M059J (cell line): ENCODE measurements around the gene CDH4. TPM values are rescaled to one million over a fixed set of nuclear protein-coding genes. Genes with fewer than 3 reads are reported as not detected.
A peak's percentile ranks its signal among the peaks of the same experiment; 100 is the strongest.

ENCODE experiments used
- DNase-seq: peaks from one replicate; pipeline ENCODE4 v3.0.0-alpha.2; 2012; ENCODE audit warnings: low read depth
- total RNA-seq: library from RNA; depleted of rRNA; stranded (reverse); fragments of >200 nt; shearing (Covaris generic); gene quantifications from 2 replicates; pipeline ENCODE4 v1.2.3, GENCODE V29; 2014

The CDH4 gene
- total RNA-seq, 1 experiment from 2014 or later = 7.8 TPM

DNA sequence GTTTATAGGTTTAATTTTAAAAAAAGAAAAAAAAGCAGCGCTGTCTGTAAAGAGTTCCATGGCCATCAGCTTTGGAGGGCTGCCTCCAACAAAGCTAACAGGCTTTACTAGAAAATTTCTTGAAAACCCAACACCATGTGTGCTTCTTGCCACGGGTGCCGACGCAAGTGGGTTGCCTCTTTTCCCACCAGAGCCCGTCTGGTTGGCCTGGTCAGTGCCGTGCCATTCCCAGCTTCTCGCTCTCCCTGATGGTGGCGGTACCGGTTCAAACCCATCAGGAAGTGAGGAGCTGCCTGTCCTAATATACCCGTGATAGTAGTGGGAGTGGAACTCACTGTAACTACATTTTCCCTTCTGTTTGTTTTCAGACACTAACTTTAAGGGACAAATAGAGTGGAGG, 73.7 kb downstream of the CDH4 start:
- DNase-seq = no peak

- no peak for DNase-seq
These were observed 77.0 kb downstream of the CDH4 start for GRCh38 chr20:61328911-61329558.

DNA sequence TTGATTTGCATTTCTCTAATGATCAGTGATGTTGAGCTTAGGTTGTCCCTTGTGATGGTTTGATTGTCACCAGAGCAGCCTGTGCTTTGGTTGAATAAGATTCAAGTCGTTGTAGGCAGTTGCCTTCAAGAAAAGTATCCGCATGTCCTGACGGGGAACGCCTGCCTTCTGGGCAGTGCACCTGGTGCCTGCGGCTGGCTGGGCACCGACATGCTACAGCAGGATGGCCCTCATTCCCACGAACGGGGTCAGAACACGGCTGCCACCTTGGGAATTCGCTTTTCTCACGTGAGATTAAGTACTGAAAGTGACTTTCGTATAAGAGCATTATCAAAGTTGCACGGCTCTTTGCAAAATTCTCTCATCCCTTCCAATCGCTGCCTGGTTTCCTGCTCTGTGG, 78.4 kb downstream of the CDH4 start:
- DNase-seq = no peak

- DNase-seq = no peak
These were observed 79.5 kb downstream of the CDH4 start for GRCh38 chr20:61331543-61331942.

DNA sequence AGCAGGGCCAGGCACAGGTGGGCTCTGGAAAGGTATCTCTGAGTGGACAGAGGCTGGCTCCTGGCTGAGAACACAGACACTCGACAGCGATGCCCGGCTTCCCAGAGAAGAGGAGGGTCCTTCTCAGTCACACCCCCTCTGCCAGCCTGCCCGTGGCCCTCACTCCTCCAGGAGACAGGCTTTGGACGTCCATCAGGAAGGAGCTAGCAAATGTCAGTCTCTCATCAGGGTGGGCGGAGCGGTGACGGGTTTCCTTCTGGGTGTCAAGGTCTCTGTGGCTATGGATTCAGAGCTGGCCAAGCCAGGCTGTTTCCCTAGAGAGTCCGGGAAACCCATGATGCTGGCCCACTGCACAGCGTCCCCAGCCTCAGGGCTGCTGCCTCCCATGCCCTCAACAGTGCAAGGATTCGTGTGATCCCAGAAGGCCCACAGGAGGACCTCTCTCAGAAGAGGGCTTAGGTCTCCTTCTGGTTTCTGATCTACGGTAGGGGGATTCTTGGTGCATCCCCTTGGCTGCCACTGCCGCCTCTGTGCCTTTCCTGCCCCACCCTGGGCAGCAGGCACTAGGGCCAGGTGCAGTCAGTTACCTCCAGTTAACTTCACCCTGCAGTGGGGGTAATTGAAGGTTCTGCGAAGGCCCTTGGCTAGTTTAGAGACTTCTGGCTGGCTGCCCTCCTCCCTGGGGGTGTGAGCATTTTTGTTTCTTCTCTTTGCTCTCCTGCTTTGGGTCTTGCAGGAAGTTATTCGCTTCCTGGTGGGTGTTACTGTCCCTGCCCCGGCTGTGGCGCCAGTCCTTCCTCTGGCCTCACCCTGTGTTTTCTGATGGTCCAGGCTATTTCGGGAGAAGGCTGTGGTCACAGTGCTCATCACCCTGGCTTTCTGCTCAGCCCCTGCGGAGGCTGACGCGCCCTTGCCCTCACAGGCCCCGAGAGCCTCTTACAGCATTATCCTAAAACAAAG, 80.2 kb downstream of the CDH4 start:
- DNase-seq = peak; percentile 52

GRCh38 chr20:61333484-61334108, 81.5 kb downstream of the CDH4 start:
- no peak for DNase-seq

- no peak for DNase-seq
These were observed 88.1 kb downstream of the CDH4 start for GRCh38 chr20:61340157-61340556.

DNA sequence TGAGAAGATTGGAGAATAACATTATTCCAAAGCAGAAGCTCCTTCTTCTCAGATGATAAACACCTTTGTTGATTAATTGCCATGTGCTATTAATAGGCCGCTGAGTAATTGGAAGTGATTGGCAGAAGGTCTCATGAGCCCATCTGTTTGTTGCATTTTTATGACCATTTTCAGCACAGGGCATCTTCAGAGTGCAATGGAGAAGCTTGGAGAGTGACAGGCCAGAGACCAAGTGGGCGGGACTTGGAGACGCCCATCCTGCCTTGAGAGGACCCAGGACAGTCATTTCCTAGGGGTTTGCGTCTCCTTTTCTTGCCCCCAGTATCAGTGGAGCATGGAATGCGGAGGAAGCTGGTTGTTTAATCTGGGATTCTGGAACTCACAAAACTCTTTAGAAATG, 89.5 kb downstream of the CDH4 start:
- no peak for DNase-seq

GRCh38 chr20:61343934-61344333, 91.9 kb downstream of the CDH4 start:
- DNase-seq = no peak

DNA sequence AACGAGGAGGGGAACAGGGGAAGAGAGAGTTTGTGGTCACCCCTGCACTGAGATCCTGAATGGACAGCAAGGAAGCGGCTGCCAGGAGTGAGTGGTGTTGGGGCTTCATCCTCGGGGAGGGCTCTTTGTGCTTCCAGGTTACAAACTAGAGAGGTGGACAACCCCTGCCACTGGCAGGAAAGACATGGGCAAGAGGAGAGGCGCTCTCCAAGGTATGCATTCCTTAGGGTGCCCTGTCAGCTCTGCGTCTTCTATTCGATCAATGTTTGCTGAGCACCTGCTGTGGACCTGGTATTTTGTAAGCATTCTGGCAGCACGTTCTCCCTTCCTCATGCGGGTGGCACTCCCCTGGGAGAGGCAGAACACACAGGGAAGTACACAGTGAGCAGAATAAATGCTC, 93.6 kb downstream of the CDH4 start:
- DNase-seq = no peak

- DNase-seq = peak; percentile 15
These were observed 94.9 kb downstream of the CDH4 start for GRCh38 chr20:61346996-61347395.

DNA sequence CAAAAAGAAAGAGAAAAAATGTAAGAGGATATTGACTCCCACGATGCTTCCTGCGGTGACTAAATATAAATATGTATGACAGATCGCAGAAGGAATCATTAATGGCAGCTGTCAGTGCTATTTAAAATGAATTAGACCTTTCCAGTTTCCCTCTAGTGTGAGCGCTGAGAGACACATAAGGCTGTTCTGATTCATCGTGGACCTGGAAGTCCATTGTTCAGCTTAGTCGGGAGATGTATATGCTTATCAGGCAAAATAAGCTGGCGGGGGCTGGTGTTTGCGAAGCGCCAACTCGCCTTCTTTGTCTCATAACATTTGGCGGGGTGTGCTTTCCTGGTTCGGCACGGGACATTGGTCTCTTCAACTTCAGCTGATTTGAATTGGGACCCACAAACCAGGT, 95.4 kb downstream of the CDH4 start:
- DNase-seq = no peak

DNA sequence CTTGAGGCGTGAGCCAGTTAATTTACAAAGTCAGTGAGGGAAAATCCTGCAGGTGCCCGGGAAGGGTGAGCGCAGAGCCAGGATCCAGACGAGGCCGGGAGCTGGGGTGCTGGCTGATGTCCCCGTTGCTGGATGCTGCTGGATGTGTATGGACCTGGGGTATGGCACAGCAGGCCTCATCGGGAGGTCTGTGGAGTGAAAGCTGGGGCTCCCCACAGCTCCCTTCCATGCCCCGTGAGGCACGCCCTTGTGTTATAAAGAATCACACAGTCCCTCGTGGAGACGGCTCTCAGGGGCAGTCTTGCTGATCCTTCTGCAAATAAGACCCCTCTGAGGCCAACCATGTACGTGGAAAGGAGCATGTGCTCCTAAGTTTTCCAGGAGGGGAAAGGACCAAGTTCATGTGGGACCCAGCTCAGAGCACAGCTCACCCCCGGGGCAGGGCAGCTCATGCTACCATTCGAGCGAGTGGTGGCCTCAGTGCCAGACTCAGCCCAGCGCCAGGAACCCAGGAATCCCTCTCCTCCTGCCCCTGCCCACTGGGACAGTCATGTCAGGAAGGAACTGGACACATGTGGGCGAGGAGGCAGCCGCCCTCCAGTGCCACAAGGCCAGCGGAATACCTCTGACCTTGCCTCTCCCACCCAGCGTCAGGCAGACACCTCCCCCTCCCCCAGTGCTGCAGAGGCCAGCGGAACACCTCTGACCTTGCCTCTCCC, 97.5 kb downstream of the CDH4 start:
- no peak for DNase-seq

- no peak for DNase-seq
These were observed 98.6 kb downstream of the CDH4 start for GRCh38 chr20:61350500-61351250.

- no peak for DNase-seq
These were observed 100.5 kb downstream of the CDH4 start for GRCh38 chr20:61352346-61353260.

DNA sequence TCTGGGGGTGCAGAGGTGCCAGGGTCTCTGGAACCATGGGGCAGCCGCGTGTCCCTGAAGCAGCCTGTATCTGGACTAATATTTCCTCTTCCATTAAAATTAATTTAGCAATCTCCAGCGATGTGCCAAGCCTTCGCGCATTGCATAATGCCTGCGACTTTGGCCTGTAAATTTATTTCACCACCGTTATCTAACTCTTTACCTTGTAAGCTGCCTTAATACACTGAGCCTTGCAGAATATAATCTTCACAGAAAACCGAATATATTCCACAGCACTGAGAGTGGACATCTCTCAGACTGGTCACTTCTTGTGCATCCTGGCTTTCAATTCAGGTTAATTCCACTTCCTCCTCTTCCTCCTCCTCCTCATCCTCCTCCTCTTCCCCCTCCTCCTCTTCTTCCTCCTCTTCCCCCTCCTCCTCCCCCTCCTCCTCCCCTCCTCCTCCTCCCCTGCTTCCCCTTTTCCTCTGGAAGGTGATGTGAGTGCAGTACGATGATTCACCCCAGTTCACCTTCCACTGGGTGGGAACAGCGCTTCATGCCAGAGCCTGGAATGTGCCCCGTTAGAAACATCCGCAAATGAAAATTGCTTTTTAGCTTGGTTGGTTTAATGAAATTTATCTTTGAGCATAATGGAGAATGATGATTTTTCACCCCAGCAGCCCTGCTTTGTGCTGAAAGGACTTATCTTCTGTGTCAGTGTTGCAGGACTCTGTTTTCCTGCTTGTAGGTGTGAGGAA, 101.4 kb downstream of the CDH4 start:
- DNase-seq = peak; percentile 81

- DNase-seq = no peak
These were observed 101.9 kb downstream of the CDH4 start for GRCh38 chr20:61354001-61354390.

DNA sequence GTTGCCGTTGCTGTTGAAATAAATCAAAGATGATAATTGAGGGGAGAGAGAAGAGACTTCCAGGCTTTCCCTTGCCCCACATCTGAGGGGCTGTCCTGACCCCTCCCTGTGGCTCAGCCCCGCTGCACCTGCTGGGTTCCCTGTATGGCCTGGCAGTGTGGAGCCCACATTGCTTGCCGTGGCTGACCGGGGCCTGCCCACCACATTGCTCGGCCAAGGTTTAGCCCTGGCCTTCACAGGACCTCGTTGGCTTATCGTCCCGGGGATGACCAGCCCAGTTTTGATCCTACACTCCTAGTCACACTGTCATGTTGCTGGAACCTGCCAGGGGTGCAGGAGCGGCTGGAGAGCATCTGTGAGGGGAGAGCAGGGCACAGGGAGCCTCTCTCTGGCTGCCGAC, 102.4 kb downstream of the CDH4 start:
- no peak for DNase-seq

DNA sequence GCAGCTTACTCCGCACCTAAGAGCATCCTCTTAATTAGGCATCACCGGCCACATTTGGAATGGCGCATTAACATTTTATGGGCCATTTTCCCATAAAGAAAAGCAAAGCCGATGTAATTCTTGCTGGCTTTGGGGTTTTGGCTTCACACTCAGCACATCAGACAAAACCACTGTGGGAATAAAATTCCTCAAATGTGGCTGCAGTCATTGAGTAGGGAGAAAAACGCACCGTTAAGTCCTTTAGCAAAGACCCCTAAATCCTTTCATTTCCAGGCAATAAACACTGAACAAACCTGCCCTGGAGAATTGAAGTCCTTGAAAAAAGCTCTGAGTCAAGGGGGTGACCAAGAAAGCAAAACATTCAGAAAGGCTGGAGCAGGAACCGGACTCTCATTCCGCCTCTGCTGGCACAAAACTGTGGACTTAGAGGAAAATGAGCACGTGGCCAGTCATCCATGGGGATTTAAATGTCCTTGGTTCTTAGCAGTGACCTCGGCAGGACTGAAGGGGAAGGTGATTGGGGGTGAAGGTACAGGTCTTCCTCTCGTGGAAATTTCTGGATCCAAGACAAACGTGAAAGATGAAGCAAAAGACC, 102.9 kb downstream of the CDH4 start:
- no peak for DNase-seq
